Inferior parietal cortex (tissue), 1 donor: Measurements from ENCODE around the gene CXCL14.

Experiments used
- DNase-seq: peaks from one replicate; pipeline ENCODE4 v3.0.0-alpha.2; 2016; ENCODE audit errors: extremely low spot score

CXCL14 gene

GRCh38 chr5:135578685-135579341 is at the start of gene CXCL14:
Gene CXCL14, minus strand, starts transcription at chr5:135578991. Its CDS starts 213 bp downstream, at chr5:135578778.
- no peak for DNase-seq

GRCh38 chr5:135626636-135627035 is 47.8 kb upstream of the CXCL14 start:
- DNase-seq = no peak

GRCh38 chr5:135625961-135626360 is 47.2 kb upstream of the CXCL14 start:
- no peak for DNase-seq

GRCh38 chr5:135625486-135625885 is 46.7 kb upstream of the CXCL14 start:
- no peak for DNase-seq

- DNase-seq = no peak
These were observed 46.3 kb upstream of the CXCL14 start for GRCh38 chr5:135625061-135625460.

- no peak for DNase-seq
These were observed 44.5 kb upstream of the CXCL14 start for GRCh38 chr5:135623186-135623715.

- no peak for DNase-seq
These were observed 36.9 kb upstream of the CXCL14 start for GRCh38 chr5:135615581-135616260.

GRCh38 chr5:135615171-135615570 is 36.4 kb upstream of the CXCL14 start:
- no peak for DNase-seq

GRCh38 chr5:135609981-135610380 is 31.2 kb upstream of the CXCL14 start:
- DNase-seq = no peak

- DNase-seq = no peak
These were observed 30.1 kb upstream of the CXCL14 start for GRCh38 chr5:135608761-135609443.

- no peak for DNase-seq
These were observed 29.6 kb upstream of the CXCL14 start for GRCh38 chr5:135608361-135608760.

- no peak for DNase-seq
These were observed 27.6 kb upstream of the CXCL14 start for GRCh38 chr5:135606431-135606830.

GRCh38 chr5:135605221-135605620 is 26.4 kb upstream of the CXCL14 start:
- DNase-seq = no peak

GRCh38 chr5:135604056-135604455 is 25.3 kb upstream of the CXCL14 start:
- DNase-seq = no peak

GRCh38 chr5:135602882-135603721 is 24.3 kb upstream of the CXCL14 start:
- DNase-seq = no peak

GRCh38 chr5:135601466-135601865 is 22.7 kb upstream of the CXCL14 start:
- no peak for DNase-seq

- DNase-seq = no peak
These were observed 22.2 kb upstream of the CXCL14 start for GRCh38 chr5:135600971-135601381.

- DNase-seq = no peak
These were observed 21.4 kb upstream of the CXCL14 start for GRCh38 chr5:135600152-135600570.

GRCh38 chr5:135599421-135600151 is 20.8 kb upstream of the CXCL14 start:
- DNase-seq = no peak

- no peak for DNase-seq
These were observed 20.1 kb upstream of the CXCL14 start for GRCh38 chr5:135598691-135599395.
